GM21381 (cell line): ENCODE results near the gene SH3PXD2B.
"Not testable (repeated sequence)": the region's sequence is repeated elsewhere in the genome, so short reads cannot be mapped to it uniquely, and the experiment has no call there.

Experiments
- ATAC-seq: cut with Tn5 transposase; IDR thresholded peaks from one replicate; pipeline ENCODE4 v1.9.1; 2021; ENCODE audit warnings: mild to moderate bottlenecking, moderate library complexity; ENCODE audit not compliant: unreplicated experiment

SH3PXD2B gene

DNA sequence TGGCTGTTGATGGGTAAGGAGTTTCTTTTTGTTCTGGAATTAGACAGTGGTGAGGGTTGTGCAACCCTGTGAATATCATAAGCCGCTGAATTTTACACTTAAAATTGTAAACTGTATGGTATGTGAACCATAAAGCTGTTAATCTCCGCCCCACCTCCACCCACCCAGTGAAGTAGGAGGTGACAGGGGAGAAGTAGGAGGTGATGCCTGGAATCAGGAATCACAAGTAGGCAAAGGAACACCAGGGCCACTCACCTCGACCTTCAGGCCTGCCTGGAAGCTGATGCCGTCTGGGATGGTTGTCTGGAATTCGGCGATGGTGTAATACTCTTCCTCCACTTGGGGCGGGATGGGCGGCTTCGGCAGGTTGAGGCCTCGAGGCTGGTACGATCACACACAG is 108.4 kb downstream of the SH3PXD2B start:
- ATAC-seq = no peak

DNA sequence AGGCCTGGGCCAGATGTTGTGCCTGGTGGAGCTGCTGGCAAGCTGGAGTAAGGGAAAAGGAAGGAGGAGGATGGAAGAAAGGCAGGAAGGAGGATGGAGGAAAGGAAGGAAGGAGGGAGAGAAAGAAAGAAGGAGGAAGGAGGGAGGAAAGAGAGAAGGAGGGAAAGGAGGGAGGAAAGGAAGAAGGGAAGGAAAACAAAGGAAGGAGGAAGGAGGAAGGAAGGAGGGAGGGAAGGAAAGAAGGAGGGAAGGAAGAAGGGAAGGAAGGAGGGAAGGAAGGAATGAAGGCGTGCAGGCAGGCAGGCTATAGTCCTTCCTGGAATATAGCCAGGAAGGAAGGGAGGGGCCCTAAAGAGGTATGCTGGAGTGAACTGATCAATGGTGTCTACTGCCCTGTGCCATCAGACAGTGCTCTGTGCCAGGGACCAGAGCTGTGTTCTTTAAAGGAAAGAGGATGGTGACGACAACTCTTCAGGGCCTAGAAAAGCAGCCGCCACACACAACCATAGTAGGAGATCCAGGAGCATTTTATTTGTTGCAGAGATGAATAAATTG is 109.4 kb downstream of the SH3PXD2B start:
- ATAC-seq = no peak

DNA sequence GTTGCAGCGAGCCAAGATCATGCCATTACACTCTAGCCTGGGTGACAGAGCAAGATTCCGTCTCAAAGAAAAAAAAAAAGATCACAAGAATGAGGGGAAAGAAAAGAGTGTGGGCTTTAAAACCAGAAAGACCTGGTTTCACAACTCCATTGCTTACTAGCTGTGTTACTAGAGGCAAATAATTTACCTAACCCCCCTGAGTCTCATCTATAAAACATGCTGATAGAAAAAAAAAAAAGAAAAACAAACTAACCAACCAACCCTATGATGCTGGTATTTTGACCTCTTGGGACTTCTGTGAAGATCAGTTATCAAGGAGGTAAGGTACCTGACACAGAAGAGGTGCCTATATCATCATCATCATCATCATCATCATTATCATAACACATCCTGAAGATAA is 110.6 kb downstream of the SH3PXD2B start:
- no peak for ATAC-seq

DNA sequence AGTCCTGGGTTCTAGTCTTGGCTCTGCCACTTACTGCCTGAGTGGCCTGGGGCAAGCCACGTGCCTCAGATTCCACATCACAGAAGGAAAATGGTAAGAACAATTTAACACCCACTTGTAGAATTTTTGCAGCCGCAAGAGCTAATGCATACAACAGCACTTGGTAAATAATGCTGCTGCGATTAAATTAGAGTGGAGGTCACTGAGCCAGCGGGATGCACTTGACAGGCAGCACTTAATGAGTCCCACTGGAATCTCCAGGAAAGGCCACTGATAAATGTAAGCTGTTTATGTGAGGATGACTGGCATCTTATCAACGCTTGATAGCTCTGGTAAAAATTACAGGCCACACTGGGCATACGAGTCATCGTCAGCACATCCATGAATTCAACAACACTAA is 111.4 kb downstream of the SH3PXD2B start:
- ATAC-seq = no peak

DNA sequence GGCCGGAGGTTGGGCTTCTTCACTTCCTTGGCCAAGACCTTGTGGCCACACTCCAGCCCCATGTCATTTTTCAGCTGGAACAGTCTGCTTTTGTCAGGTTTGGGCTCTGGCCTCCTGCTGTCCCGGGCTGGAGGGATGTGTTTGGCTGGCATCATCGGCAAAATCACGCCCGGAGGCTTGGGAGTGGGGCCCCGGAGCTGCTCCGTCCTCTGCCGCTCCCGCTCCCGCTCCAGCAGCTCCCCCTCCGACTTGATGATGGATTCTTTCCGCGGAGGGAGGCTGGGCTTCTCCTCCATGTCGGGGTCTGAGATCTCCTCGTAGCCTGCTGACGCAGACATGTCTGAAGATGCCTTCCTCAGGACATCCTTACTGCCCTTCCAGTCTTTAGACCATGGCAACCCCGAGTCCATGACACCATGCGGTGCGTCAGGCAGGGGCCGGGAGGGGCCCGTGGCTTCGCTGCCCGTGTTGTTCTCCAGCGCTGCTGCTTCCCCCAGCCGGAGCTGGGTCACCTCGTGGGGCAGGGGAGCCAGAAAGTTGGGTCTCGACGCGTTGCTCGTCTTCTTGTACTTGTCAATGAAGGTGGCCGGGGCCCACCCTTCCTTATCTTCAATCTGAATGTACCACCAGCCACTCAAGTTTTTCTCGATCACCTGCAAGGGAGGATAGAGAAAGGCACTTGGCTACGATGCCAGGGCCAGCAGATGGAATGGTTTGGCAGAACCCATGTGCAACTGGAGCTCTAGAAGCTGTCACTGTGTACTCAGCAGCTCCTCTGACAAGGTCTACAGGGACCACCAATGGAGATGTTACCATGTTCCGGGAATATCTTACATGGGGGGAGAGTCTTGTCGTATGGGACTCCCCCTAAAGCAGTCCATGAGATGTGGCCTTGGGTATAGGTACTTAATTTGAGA is 114.8 kb downstream of the SH3PXD2B start:
- ATAC-seq = no peak

DNA sequence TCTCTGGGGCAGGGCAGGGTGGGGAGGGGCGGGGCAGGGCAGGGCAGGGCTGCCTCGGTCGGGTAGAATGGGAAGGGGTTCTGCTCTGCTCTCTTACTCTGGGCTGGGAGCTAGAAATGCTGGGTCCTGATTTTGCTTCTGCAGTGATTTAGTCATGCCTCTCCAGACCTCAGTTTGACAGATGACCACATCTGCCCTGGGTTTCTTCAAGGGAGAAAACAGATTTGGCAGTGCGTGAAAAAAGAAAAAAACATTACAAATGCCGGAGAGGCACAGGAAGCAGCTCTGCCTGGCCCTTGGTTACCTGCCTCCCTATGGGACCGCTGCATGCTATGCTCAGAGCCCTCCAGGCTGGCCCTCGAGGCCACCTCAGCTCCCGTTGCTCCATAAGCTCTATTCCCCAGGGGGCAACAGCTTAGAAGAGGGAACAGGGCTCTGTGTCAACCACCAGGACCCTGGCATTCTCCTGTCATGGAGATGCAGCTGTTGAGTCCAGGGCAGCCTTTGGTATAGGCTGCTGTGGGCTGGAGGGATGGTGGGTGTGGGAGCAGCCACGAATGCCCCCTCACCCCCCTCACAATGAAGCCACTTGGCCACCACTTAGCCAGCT is 117.5 kb downstream of the SH3PXD2B start:
- ATAC-seq = no peak

DNA sequence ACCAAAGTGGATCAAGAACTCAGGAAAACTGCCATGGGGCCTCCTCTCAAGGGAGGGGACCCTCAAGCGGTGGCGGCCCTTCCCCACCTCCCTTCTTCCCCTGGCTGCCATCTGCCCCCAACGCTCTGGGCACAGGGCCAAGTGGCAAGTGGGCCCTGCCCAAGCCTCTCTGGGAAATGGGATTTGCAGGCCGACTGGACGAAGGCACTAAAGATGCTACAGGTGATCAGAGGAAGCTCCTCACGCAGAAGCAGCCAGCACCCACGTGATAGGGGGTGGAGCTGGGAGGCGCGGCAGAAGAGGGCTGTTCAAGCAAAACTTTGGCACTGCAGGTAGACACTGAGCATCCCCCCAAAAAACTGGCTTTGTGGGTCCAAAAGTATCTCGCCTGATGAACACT is 118.1 kb downstream of the SH3PXD2B start:
- no peak for ATAC-seq

DNA sequence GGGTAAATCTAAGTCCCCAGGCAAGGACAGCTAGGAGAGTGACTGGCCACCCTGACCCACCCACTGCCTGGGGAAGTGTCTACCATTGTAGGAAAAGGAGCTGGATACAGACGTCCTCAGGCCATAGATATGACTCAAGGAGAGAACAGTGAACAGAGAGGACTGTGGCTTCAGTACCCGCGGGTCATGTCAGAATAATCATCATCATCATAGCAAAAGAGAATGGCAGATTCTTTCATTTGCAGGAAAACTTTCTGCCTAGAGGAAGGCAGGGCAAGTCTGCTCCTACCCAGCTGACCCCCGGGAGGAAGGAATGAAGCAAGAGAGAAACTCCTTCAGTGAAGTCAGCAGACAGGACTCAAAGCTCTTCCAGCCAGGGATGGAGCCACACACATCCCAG is 118.6 kb downstream of the SH3PXD2B start:
- ATAC-seq = no peak

DNA sequence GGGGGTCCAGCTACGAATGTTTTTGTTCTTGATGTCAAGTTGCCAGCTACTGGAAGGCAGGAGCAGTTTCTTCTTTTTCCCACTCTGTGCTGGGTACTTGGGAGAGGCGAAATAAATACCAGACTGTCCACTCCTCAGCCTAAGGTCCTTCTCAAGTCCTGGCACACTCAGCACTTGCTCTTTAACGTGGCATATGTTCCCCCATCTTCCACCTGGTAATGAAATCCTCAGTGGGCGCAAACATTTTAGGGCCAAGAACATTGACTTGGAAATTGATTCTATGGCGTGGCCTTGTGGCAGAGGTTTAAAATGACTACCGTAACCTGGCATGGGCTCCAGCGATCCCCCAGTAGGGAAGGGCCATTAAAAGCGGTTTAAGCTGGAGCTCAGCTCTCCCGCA is 119.7 kb downstream of the SH3PXD2B start:
- no peak for ATAC-seq

DNA sequence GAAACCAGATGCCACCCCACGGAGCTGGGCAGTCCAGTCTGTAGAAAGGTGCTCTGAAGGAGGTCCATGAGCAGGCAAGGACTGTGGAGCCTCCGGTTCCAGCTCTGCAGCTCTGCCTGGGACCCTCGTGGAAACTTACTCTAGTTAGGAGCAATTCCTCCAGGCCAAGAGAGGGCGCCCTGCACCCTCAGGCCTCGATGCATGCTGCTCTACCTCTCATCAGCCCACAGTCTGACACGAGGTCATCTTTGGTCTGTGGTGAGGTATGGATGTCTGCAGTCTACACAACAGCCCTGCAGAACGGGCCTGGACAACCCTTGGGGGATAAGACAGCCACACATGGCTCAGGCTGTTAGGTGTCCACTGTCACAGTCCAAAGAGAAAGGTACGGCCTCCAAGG is 120.1 kb downstream of the SH3PXD2B start:
- no peak for ATAC-seq

DNA sequence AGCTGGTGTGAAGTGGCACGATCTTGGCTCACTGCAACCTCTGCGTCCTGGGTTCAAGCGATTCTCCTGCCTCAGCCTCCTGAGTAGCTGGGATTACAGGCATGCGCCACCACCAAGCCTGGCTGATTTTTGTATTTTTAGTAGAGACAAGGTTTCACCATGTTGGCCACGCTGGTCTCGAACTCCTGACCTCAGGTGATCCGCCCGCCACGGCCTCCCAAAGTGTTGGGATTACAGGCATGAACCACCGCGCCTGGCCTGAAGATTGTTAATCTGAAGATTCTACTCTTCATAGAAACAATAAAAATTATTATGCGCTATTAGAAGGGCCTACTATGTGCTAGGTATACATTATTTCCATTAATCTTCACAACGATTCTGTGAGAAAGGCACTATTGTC is 127.4 kb downstream of the SH3PXD2B start:
- not testable (repeated sequence) for ATAC-seq

DNA sequence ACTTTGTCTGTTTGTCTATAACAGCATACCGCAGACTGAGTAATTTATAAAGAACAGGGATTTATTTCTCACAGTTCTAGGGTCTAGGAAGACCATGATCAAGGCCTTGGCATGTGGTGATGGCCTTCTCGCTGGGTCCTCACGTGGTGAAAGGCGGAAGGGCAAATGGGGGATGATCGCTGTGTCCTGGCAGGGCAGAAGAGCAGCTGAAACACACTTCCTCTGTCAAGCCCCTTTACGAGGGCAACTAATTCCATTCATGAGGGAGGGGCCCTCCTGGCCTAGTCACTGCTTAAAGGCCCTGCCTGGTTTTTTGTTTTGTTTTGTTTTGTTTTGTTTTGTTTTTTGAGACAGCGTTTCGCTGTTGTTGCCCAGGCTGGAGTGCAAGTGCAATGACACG is 128.9 kb downstream of the SH3PXD2B start:
- ATAC-seq = no peak

DNA sequence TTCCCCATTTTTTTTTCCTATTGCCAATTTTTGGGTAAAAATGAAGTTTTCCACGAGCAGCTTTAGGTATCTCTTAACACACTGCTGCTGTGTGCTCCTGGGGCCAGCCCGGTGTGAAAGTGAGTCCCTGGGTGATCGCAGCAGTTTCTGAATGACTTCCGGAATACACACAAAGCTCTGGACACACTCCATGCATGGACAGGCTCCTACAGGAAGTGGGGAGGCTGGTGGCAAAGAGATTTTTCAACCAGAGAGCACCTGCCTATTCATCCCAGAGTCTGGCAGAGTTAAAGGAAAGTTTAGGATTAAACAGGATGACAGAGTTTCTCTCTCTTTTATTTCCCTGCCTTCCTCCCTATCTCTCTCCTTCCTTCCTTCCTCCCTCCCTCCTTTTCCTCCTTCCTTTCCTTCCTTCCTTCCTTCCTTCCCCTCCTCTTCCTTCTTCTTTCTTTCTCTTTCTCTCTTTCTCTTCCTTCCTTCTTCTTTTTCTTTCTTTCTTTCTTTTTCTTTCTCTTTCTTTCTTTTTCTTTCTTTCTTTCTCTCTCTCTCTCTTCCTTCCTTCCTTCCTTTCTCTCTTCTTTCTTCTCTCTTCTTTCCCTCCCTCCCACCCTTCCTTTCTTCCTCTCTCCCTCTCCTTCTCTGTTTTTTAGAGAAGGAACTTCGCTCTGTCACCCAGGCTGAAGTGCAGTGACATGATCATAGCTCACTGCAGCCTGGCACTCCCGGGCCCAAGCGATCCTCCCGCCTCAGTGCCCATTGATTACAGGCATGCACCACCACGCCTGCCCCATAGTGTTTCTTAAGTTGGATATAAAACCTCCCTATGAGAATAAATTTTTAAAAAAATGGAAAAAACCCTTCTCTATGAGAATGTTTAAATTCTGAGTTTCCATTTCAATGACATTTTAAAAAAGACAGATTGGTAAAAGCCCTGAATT is 132.0 kb downstream of the SH3PXD2B start:
- no peak for ATAC-seq

DNA sequence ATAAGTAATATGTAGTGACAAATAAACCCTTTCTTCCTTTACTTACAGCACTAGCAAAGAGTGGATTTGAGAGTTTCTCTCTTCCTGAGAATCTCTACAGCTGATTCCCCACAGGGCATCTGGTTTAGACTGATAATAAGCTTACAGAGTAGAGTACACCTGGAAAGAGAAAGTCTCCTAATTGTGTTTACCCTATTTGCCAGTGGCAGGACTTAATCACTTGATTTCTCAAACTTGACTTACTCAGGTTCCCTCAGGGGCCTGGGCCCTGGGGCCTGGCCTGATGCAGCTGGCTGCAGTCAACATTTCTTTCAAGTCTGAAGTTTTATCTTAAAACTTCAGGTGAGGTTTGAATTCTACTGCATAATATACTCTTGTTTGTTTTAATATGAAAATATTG is 132.7 kb downstream of the SH3PXD2B start:
- no peak for ATAC-seq

DNA sequence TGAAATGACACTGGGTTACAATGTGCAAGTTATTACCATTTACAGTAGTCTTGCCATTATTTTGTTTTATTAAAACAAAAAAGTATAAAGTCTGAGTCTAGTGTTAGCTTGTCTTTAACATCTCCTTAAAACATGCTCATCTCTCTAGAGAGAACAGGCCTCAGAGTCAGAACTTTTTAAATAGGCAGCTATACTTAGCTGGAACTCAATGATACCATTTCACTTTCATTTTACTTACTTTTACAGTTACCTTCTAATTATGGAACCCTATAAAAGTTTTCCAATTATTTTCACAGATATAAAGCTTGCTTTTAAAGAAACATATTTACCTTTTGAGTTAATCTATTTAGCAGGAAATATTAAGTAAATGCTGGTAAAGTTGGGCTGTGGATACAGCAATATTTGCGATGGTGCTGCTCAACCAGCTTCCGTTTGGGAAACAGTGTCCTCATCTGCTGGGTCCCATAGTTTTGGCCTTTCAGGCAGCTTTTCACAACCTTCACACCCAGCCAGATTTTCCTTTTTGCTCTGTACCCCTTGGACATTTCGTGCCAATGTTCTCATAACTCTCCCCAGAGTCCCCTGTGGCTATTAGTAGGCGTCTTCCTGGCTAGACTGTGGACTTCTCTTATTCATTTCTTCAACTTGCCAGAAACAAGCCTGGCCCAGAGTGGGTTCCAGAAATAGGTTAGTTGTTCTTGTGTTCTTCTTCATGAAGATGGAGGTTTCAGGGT is 134.4 kb downstream of the SH3PXD2B start:
- no peak for ATAC-seq

DNA sequence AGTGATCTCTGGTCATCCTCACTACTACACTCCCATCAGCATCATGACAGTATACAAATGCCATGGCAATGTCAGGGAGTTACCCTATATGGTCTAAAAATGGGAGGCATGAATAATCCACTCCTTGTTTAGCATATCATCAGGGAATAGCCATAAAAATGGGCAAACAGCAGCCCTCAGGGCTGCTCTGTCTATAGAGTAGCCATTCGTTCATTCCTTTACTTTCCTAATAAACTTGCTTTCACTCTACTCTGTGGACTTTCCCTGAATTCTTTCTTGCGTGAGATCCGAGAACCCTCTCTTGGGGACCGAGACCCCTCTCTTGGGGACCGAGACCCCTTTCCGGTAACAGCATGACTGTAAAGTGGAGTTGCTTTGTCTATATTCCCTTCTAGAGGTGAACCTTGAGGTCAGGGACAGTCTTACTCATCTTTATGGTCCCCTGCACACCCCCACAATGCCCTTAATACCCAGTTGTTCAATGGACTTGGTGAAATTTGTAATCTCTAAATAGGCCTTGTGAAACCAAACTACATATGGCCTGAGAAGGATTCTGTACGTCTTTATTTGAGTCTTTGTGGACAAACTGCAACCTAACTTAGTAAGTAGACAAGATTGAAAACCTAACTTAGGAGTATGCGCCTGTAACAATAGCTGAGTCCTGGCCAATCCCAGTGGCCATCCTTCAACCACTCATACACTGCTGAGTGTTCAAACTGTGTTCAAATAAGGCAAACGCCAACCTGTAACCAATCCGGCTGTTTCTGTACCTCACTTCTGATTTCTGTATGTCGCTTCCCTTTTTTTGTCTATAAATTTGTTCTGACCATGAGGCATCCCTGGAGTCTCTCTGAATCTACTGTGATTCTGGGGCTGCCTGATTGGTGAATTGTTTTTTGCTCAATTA is 138.5 kb downstream of the SH3PXD2B start:
- no peak for ATAC-seq

DNA sequence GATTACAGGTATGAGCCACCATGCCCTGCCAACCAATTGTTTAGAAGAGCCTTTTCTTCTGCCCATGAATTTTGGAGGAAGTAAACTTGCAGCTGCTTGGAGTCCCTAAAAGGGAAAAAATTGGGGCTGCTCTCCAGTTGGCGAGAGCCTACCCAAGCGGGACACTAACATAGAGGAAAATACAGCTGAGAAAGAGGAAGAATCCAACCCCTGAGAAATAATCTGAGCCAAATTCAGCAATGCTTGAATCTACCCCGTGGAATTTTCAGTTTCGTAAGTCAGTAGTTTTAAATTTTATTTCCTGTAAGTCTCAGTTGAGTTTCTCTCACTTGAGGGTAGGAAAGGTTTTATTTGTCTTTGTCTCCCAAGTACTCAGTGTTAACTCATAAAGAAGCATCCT is 140.4 kb downstream of the SH3PXD2B start:
- ATAC-seq = no peak

DNA sequence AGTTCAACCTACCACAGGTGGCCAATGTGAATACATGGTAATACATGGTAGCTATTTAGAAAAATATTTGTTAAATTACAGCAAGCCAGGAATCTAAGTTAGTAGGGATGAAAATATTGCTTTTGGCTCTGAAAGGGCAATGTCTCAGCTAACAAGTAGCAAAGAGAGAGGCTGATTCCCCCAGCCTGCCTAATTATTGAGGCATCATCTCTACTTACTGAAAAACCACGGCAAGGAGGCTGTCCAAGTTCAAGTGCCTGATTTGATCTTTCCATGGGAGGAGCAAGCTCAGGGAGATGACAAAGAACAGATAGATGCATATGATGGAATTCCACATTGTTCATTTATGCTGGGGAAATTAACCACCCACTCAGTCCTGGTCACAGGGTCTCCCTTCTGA is 142.0 kb downstream of the SH3PXD2B start:
- no peak for ATAC-seq

DNA sequence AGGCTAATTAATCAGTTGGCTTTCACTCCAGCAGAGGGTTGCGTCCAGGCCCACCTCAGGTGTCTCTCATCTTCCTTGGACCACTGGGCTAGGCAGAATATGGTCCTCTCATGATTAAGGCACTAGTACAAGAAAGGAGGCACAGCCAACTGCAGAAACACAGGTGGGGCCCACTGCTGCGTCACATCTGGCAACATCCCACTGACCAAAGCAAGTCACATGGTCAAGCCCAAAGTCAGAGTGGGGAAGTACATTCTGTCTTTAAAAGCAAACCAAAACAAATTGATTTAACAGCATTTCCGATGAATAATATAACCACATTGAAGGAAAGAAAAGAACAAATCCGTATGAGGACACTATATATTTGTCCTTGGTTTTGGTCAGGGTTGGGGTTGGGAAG is 142.7 kb downstream of the SH3PXD2B start:
- ATAC-seq = no peak
